Activated CD8-positive, alpha-beta T cell treated with anti-CD3 and anti-CD28 coated beads, Interleukin-2, amount 10 ng/mL, durations not matched to agents 7 days and 5 days (primary cell): Measurements from ENCODE around the gene GAB3. TPM values are rescaled to one million over a fixed set of nuclear protein-coding genes. Genes with fewer than 3 reads are reported as not detected.
A peak's percentile ranks its signal among the peaks of the same experiment; 100 is the strongest.

Experiments used
- ATAC-seq: fragments of 150-1000 bp; cut with Tn5 transposase; one replicate; pipeline ENCODE4 v1.10.0; 2021; ENCODE audit warnings: moderate library complexity
- CTCF ChIA-PET: fragments of 350-600 bp; sonication (Branson Sonifier 250); formaldehyde crosslinking; loops from one replicate; lab custom pipeline; 2021; ENCODE audit warnings: antibody characterized with exemption; lab: Charles Lee
- POLR2A ChIA-PET: fragments of 350-600 bp; sonication (Branson Sonifier 250); formaldehyde crosslinking; loops from one replicate; lab custom pipeline; 2021; ENCODE audit warnings: antibody characterized with exemption; lab: Charles Lee
- DNase-seq: peaks from one replicate; pipeline ENCODE4 v3.0.0-alpha.2; 2020
- H3K27ac Mint-ChIP-seq: one replicate; pipeline ENCODE4 v1.8.0; 2021; ENCODE audit warnings: mild to moderate bottlenecking, mixed read lengths
- H3K27me3 Mint-ChIP-seq: one replicate; pipeline ENCODE4 v1.8.0; 2021; ENCODE audit warnings: low read depth, mixed read lengths
- H3K36me3 Mint-ChIP-seq: one replicate; pipeline ENCODE4 v1.8.0; 2021; ENCODE audit warnings: low read depth, mixed read lengths
- H3K4me1 Mint-ChIP-seq: one replicate; pipeline ENCODE4 v1.8.0; 2021; ENCODE audit warnings: low read depth, mixed read lengths
- H3K4me3 Mint-ChIP-seq: one replicate; pipeline ENCODE4 v1.8.0; 2021; ENCODE audit warnings: mild to moderate bottlenecking, mixed read lengths
- H3K9me3 Mint-ChIP-seq: one replicate; pipeline ENCODE4 v1.8.0; 2022; ENCODE audit warnings: mixed read lengths; ENCODE audit not compliant: insufficient read depth
- total RNA-seq, 2 experiments: library from RNA; stranded (reverse); gene quantifications; one replicate each; pipeline ENCODE4 v1.2.3, GENCODE V29; 2021

GAB3 gene
- total RNA-seq, 2 experiments from 2014 or later, result 9.9 to 10.3 TPM

GRCh38 chrX:154748712-154749339, 2.1 kb downstream of the GAB3 start:
- ChIA-PET POLR2A (interaction anchor here (0.8 to 4.4 kb wide), 7 partner anchors 14 to 29 kb away, joined by 3 to 29 read pairs (median 6); partner anchors contain the start of gene DKC1), CTCF (interaction anchor here (0.9 to 6.8 kb wide), 17 partner anchors 11 to 156 kb away, joined by 3 to 163 read pairs (median 6); partner anchors contain the start of genes DKC1 and MPP1)
- DNase-seq (peak; percentile 58), ATAC-seq (peak; percentile 69)
- Mint-ChIP-seq H3K9me3 (no peaks in the 10 kb centered on the region), H3K27me3 (peaks cover 11% of the 10 kb centered on the region), H3K4me3 (peak overlapping the region; percentile 65), H3K4me1 (peaks cover 37% of the 10 kb centered on the region), H3K27ac (no peak overlapping the region), H3K36me3 (peaks cover 12% of the 10 kb centered on the region)

- Mint-ChIP-seq H3K27ac (no peak overlapping the region), H3K36me3 (peaks cover 39% of the 10 kb centered on the region), H3K27me3 (no peaks in the 10 kb centered on the region), H3K4me1 (peaks cover 54% of the 10 kb centered on the region), H3K9me3 (no peaks in the 10 kb centered on the region), H3K4me3 (no peak overlapping the region)
- DNase-seq (no peak), ATAC-seq (no peak)
- ChIA-PET CTCF (interaction anchor here (1.0 to 2.0 kb wide), 4 partner anchors 12 to 24 kb away, joined by 3 to 6 read pairs (median 4); no protein-coding TSS in a partner anchor), POLR2A (interaction anchor here (0.6 kb wide), 1 partner anchor 10 kb away, joined by 3 read pairs; no protein-coding TSS in a partner anchor)
Measured at GRCh38 chrX:154742613-154743012, 8.3 kb downstream of the GAB3 start.

GRCh38 chrX:154739952-154740465, 10.9 kb downstream of the GAB3 start:
- ChIA-PET POLR2A (no interaction called here), CTCF (interaction anchor here (1.0 to 8.2 kb wide), 3 partner anchors 10 to 15 kb away, joined by 3 to 75 read pairs (median 14); partner anchors contain the start of gene GAB3)
- ATAC-seq, result peak; percentile 36
- Mint-ChIP-seq H3K9me3 (no peaks in the 10 kb centered on the region), H3K4me3 (no peak overlapping the region), H3K27me3 (no peaks in the 10 kb centered on the region), H3K36me3 (peaks cover 45% of the 10 kb centered on the region), H3K4me1 (peaks cover 70% of the 10 kb centered on the region), H3K27ac (no peak overlapping the region)
- DNase-seq, result no peak

GRCh38 chrX:154738011-154738738, 12.7 kb downstream of the GAB3 start:
- ChIA-PET CTCF (interaction anchor here (0.9 to 8.2 kb wide), 4 partner anchors 10 to 20 kb away, joined by 3 to 75 read pairs (median 8); partner anchors contain the start of gene GAB3), POLR2A (interaction anchor here (0.7 to 1.3 kb wide), 3 partner anchors 21 to 69 kb away, joined by 3 to 5 read pairs (median 3); no protein-coding TSS in a partner anchor)
- ATAC-seq (peak; percentile 37), DNase-seq (peak; percentile 43)
- H3K27ac Mint-ChIP-seq, result peak overlapping the region; percentile 79
- no peaks in the 10 kb centered on the region for H3K27me3 Mint-ChIP-seq
- H3K4me1 Mint-ChIP-seq, result peaks cover 85% of the 10 kb centered on the region
- H3K4me3 Mint-ChIP-seq, result peak overlapping the region; percentile 48
- no peaks in the 10 kb centered on the region for H3K9me3 Mint-ChIP-seq
- peaks cover 36% of the 10 kb centered on the region for H3K36me3 Mint-ChIP-seq

- Mint-ChIP-seq H3K27ac (peak overlapping the region; percentile 96), H3K27me3 (no peaks in the 10 kb centered on the region), H3K4me3 (peak overlapping the region; percentile 20), H3K4me1 (peaks cover 88% of the 10 kb centered on the region), H3K36me3 (peaks cover 29% of the 10 kb centered on the region), H3K9me3 (no peaks in the 10 kb centered on the region)
- no peak for DNase-seq
- ChIA-PET POLR2A (interaction anchor here (1.3 kb wide), 1 partner anchor 20 kb away, joined by 5 read pairs; no protein-coding TSS in a partner anchor), CTCF (interaction anchor here (1.5 to 8.2 kb wide), 2 partner anchors 11 to 13 kb away, joined by 3 to 75 read pairs; partner anchors contain the start of gene GAB3)
- ATAC-seq, result no peak
Measured at GRCh38 chrX:154737136-154737535, 13.7 kb downstream of the GAB3 start.

- Mint-ChIP-seq H3K27ac (peak overlapping the region; percentile 96), H3K27me3 (no peaks in the 10 kb centered on the region), H3K9me3 (no peaks in the 10 kb centered on the region), H3K4me1 (peaks cover 93% of the 10 kb centered on the region), H3K4me3 (peak overlapping the region; percentile 65), H3K36me3 (peaks cover 32% of the 10 kb centered on the region)
- no peak for DNase-seq
- ATAC-seq, result no peak
- ChIA-PET CTCF (interaction anchor here (1.5 to 8.2 kb wide), 3 partner anchors 10 to 18 kb away, joined by 3 to 75 read pairs (median 35); partner anchors contain the start of gene GAB3), POLR2A (interaction anchor here (1.3 to 2.6 kb wide), 2 partner anchors 11 to 17 kb away, joined by 5 to 12 read pairs; no protein-coding TSS in a partner anchor)
Measured at GRCh38 chrX:154735695-154736393, 15.0 kb downstream of the GAB3 start.

- peak overlapping the region; percentile 96 for H3K27ac Mint-ChIP-seq
- H3K9me3 Mint-ChIP-seq, result no peaks in the 10 kb centered on the region
- peak overlapping the region; percentile 70 for H3K4me3 Mint-ChIP-seq
- DNase-seq, result peak; percentile 59
- peaks cover 35% of the 10 kb centered on the region for H3K36me3 Mint-ChIP-seq
- POLR2A ChIA-PET, result interaction anchor here (0.6 to 2.6 kb wide), 3 partner anchors 9 to 74 kb away, joined by 3 to 12 read pairs (median 5); no protein-coding TSS in a partner anchor
- CTCF ChIA-PET, result interaction anchor here (4.7 to 8.2 kb wide), 2 partner anchors 16 kb away, joined by 35 to 75 read pairs; partner anchors contain the start of gene GAB3
- ATAC-seq, result peak; percentile 78
- no peaks in the 10 kb centered on the region for H3K27me3 Mint-ChIP-seq
- H3K4me1 Mint-ChIP-seq, result peaks cover 97% of the 10 kb centered on the region
Measured at GRCh38 chrX:154734061-154734781, 16.7 kb downstream of the GAB3 start.

GRCh38 chrX:154733066-154733425, 17.8 kb downstream of the GAB3 start:
- ATAC-seq (peak; percentile 11), DNase-seq (no peak)
- Mint-ChIP-seq H3K4me3 (peak overlapping the region; percentile 70), H3K27ac (peak overlapping the region; percentile 96), H3K9me3 (no peaks in the 10 kb centered on the region), H3K27me3 (no peaks in the 10 kb centered on the region), H3K36me3 (peaks cover 44% of the 10 kb centered on the region), H3K4me1 (peaks cover 98% of the 10 kb centered on the region)
- ChIA-PET CTCF (interaction anchor here (4.7 to 10.7 kb wide), 3 partner anchors 15 to 17 kb away, joined by 35 to 163 read pairs (median 75); partner anchors contain the start of gene GAB3), POLR2A (interaction anchor here (1.3 to 2.6 kb wide), 2 partner anchors 14 to 15 kb away, joined by 6 to 12 read pairs; no protein-coding TSS in a partner anchor)

GRCh38 chrX:154732421-154733065, 18.3 kb downstream of the GAB3 start:
- Mint-ChIP-seq H3K27me3 (no peaks in the 10 kb centered on the region), H3K27ac (peak overlapping the region; percentile 96), H3K4me1 (peaks cover 99% of the 10 kb centered on the region), H3K36me3 (peaks cover 42% of the 10 kb centered on the region), H3K9me3 (no peaks in the 10 kb centered on the region), H3K4me3 (peak overlapping the region; percentile 70)
- ChIA-PET CTCF (interaction anchor here (1.8 to 10.7 kb wide), 3 partner anchors 14 to 19 kb away, joined by 8 to 163 read pairs (median 35); partner anchors contain the start of gene GAB3), POLR2A (interaction anchor here (0.8 to 1.3 kb wide), 5 partner anchors 13 to 30 kb away, joined by 3 to 6 read pairs (median 4); partner anchors contain the start of genes DKC1 and GAB3)
- DNase-seq, result peak; percentile 36
- peak; percentile 21 for ATAC-seq
